RWPE1 (cell line): Measurements from ENCODE around the gene EGFR.
A peak's percentile ranks its signal among the peaks of the same experiment; 100 is the strongest.

Source experiments
- CTCF ChIA-PET: fragments of 350-600 bp; sonication (Branson Sonifier 250); formaldehyde crosslinking; extraction: SDS; loops from one replicate; lab custom pipeline; 2021; lab: Yijun Ruan, JAX
- POLR2A ChIA-PET: fragments of 400-600 bp; formaldehyde crosslinking; extraction: SDS; loops from one replicate; lab custom pipeline; 2020; ENCODE audit warnings: antibody characterized with exemption; ENCODE audit not compliant: low non-redundant PET; lab: Yijun Ruan, JAX
- DNase-seq: peaks from one replicate; pipeline ENCODE4 v3.0.0; 2012; ENCODE audit warnings: low spot score
- H3K27ac ChIP-seq: fragments of 450-650 bp; 2 replicates; pipeline ENCODE4 v1.5.1; 2017
- CTCF ChIP-seq: fragments of 450-650 bp; conservative IDR thresholded peaks from 2 replicates; pipeline ENCODE4 v1.5.1; 2017; ENCODE audit warnings: low read depth, mild to moderate bottlenecking

The EGFR gene

GRCh38 chr7:55083206-55083605, 64.4 kb downstream of the EGFR start:
- POLR2A ChIA-PET, result interaction anchor here (0.7 kb wide), 1 partner anchor 44 kb away, joined by 3 read pairs; no protein-coding TSS in a partner anchor
- no peak for TF ChIP-seq CTCF
- no peak overlapping the region for H3K27ac ChIP-seq
- CTCF ChIA-PET, result interaction anchor here (1.0 kb wide), 1 partner anchor 172 kb away, joined by 3 read pairs; no protein-coding TSS in a partner anchor
- no peak for DNase-seq

- ChIA-PET POLR2A (no interaction called here), CTCF (interaction anchor here (2.8 kb wide), 1 partner anchor 171 kb away, joined by 12 read pairs; no protein-coding TSS in a partner anchor)
- DNase-seq, result no peak
- no peak for TF ChIP-seq CTCF
- peak overlapping the region; percentile 39 for H3K27ac ChIP-seq
These were observed 65.5 kb downstream of the EGFR start for GRCh38 chr7:55084307-55084706.

- H3K27ac ChIP-seq, result peak overlapping the region; percentile 85
- ChIA-PET CTCF (interaction anchor here (2.8 kb wide), 1 partner anchor 169 kb away, joined by 12 read pairs; no protein-coding TSS in a partner anchor), POLR2A (interaction anchor here (0.6 kb wide), 1 partner anchor 8 kb away, joined by 5 read pairs; no protein-coding TSS in a partner anchor)
- TF ChIP-seq CTCF, result no peak
- no peak for DNase-seq
These were observed 66.9 kb downstream of the EGFR start for GRCh38 chr7:55085511-55086412.

- no peak for TF ChIP-seq CTCF
- ChIA-PET CTCF (interaction anchor here (0.7 to 2.8 kb wide), 2 partner anchors 13 to 168 kb away, joined by 4 to 12 read pairs; no protein-coding TSS in a partner anchor), POLR2A (interaction anchor here (0.6 kb wide), 1 partner anchor 7 kb away, joined by 5 read pairs; no protein-coding TSS in a partner anchor)
- H3K27ac ChIP-seq, result peak overlapping the region; percentile 85
- DNase-seq, result no peak
These were observed 67.8 kb downstream of the EGFR start for GRCh38 chr7:55086413-55087201.

- DNase-seq, result no peak
- TF ChIP-seq CTCF, result no peak
- CTCF ChIA-PET, result no interaction called here
- H3K27ac ChIP-seq, result peak overlapping the region; percentile 60
- POLR2A ChIA-PET, result no interaction called here
These were observed 68.7 kb downstream of the EGFR start for GRCh38 chr7:55087521-55087961.

GRCh38 chr7:55088107-55088506, 69.3 kb downstream of the EGFR start:
- no peak for TF ChIP-seq CTCF
- ChIA-PET POLR2A (no interaction called here), CTCF (no interaction called here)
- peak overlapping the region; percentile 60 for H3K27ac ChIP-seq
- no peak for DNase-seq
